ENCODE data around the gene B4GALT6.
A peak's percentile ranks its signal among the peaks of the same experiment; 100 is the strongest.

Gene B4GALT6

DNA sequence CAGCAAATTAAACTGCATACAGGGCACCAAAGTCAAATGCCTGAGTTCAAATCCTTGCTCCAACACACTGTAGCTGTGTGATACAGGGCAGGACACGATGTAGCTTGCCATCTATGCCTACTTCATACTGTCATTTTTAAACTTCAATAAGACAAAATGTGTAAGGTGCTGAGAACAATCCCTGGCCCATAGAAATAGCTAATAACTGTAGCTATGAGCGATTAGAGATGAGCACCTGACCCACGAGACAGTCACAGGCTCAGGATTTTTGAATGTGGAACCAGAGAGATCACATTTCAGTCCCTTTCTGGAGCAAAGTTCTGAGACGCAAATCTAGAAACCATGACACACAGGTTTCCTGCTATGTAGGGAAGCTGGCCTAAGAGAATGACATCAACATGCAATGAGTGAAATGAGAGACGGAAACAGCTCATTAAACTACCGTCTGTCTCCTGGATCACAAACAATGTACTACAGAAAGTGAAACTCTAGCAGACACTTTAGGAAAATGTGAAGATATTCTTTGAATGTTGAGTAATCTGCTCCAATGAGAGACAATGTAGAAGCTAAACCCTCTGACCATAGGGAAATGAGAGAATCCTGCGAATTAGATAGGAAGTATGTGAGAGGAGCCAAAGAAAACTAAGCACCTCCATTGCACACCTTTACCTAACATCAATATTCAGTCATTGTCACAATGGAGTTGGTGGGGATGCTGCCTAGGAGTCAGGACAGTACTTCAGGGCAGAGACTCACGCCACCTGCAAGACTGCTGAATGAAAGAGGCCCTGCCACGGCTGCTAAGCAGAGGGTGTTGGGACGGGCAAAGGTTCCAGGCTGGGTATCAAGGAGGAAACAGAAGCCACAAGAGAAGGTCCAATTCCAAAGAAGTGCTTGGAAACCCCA, 25.5 kb downstream of the B4GALT6 start:
- DNase-seq = peak in 1 of 5 donors; percentile 74

- peak in 1 of 5 donors; percentile 11 for DNase-seq
These were observed 26.3 kb downstream of the B4GALT6 start for GRCh38 chr18:31657823-31658669.

DNA sequence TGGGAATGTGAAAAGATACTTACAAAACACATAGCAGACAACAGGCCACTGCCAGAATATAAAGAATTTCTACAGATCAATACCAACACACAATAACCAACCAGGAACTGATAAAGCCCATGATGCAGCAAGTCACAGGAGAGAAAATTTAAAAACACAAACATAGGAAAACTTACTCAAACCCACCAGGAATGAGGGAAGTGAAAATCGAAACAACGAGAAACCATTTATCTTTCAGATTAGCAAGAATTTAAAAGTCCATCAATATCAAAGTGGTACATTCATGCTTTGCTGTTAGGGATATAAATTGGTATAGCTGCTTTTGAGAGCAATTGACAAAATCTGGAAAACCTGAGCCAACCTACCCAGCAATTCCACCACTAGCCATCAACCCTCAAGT, 27.6 kb downstream of the B4GALT6 start:
- DNase-seq = no peak

DNA sequence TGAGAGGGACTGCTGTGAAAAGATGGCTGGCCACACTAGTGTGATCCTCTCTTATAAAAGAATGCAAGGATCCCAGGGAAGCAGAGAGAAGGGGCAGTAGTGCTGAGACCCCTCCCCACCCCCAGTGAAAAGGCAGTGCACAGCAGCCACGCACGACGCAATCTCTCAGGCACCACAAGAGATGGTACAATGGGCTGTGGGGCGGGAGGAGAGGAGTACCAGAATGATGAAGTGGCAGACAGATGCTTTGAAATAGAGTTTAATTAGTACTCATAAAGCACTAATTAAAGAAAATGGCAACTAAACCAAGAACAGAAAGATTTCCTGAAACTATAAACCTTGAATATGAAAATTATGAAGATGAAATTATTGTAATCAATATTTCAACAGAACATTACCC, 29.0 kb downstream of the B4GALT6 start:
- no peak for DNase-seq

DNA sequence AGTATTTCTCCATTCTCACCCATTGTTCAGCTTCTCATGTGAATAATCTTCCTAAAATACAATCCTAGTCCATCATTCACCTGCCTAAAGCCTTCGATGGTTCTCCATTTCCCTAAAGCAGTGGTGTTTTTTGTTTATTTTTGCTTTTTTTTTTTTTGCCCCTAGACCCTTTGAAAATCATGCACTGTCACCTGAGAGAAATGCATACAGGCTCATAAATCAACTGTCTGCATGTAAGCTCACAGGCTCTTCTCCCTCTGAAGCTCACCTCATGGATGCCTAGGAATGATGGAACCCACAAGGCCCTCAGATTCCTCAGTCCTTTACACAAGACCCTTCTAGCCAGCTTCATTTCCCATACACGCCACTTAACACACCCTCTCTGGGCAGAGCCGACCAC, 31.5 kb downstream of the B4GALT6 start:
- no peak for DNase-seq

- no peak for DNase-seq
These were observed 32.0 kb downstream of the B4GALT6 start for GRCh38 chr18:31652357-31652756.

- no peak for DNase-seq
These were observed 33.0 kb downstream of the B4GALT6 start for GRCh38 chr18:31651369-31651768.

- no peak for DNase-seq
These were observed 34.2 kb downstream of the B4GALT6 start for GRCh38 chr18:31649978-31650719.

DNA sequence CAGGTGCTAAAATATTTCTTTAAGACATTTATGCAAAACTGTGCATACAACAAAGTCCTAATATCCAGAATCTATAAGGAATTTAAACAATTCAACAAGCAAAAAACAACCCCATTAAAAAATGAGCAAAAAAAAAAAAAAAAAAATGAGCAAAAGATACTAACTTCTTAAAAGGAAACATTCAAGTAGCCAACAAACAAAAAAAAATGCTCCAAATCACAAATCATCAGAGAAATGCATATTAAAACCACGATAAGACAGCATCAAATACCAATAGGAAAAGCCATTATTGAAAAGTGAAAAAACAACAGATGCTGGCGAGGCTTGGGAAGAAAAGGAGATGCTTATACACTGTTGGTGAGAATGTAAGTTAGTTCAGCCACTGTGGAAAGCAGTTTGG, 34.9 kb downstream of the B4GALT6 start:
- DNase-seq = no peak

- DNase-seq = no peak
These were observed 35.4 kb downstream of the B4GALT6 start for GRCh38 chr18:31648966-31649429.

- no peak for DNase-seq
These were observed 35.9 kb downstream of the B4GALT6 start for GRCh38 chr18:31648458-31648857.

DNA sequence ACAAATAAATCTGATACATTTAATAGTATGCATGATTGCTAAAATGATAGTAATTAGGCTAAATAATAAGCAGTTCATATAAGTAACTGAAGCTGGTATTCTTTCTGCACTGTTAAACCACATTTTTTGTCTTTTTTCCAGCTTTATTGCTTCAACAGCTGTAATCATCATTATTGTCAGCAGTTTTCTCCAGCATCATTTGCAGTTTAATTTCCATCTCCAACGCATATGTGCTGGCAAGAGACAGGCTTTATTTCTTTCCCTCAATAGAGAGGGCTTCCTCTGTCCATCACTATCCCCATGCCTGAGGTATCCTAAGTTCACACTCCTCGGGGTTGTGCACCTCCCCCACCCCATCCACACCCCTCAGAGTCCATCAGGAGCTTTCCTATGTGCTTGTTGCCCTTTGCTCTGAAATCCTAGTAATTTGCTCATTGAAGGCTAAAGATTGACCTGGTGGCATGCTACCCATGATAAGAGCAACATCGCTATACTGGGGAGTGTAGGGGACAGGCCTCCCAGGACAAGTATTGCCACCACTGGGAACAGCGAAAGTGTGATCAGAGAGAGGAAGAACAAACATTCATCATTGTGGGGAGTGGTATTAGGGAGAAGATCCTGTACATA, 37.1 kb downstream of the B4GALT6 start:
- DNase-seq = no peak

GRCh38 chr18:31646332-31647126, 37.9 kb downstream of the B4GALT6 start:
- no peak for DNase-seq

DNA sequence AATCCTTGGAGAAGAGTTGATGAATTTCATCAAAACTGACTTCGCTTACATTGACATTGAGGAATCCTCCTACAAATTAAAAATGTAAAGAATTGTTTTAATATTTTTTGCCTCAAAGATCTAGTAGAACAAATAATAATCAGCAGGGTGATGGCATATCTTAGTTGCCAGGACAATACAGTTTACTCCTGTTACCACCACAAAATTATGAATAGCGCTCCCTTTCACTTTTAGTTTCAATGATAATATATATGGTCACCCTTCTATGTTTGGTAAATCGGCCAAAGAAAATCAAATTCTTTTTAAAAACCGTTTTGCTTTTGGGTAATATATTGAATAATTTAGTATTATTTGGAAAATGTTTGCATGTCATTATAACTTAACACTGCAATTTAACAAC, 39.0 kb downstream of the B4GALT6 start:
- DNase-seq = no peak

DNA sequence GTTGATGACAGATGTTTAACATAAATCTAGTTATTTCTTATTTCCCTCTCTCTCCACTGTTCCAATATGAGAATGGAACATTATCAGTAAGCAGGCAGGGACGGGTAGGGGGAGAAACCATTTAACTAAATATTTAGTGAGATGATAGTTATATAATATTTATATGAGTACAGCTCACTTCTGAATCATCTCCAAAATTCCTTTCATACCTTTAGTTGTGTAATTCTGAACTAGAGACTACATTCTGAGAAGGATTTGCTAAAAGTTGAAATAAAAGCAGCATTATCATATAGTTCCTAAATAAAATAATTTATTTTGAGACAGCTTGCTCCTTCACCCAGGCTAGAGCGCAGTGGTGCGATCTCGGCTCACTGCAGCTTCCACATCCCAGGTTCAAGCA, 41.4 kb downstream of the B4GALT6 start:
- no peak for DNase-seq

DNA sequence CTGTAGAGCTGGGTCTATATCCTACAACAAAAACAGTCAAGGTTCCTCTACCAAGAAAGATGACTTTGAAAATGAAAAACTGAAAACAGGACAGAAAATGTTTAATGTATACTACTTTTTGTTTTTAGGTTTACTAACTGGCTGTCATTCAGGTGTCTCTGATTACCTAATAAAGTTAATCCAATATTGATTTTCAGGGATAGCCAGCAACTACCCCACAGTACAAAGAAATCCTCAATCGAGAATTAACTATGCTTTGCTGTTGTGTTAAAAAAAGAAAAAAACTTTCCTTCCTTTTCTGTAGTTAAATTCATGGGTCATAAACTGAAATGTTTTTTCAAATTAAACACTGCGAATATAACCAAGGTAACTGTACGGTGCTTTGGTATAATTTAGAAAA, 46.9 kb downstream of the B4GALT6 start:
- DNase-seq = no peak

- DNase-seq = no peak
These were observed 48.0 kb downstream of the B4GALT6 start for GRCh38 chr18:31636387-31636786.

DNA sequence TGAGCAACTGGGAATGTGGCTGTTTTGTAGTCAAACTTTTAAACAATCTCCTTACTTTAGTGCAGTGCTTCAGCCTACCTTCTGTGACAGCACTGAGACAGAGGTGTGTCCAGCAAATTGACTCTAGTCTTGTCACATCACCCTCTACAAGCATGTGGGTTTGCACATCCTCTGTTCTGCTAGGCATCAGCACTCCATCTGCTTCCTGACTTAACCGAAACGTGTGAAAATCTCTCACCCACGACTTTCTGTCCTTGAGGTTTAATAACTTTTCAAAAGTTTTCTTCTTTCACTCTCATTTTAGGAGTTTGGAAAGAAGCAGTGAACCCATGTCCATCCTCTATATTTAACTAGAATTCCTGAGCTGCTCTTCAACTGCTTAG, 50.1 kb downstream of the B4GALT6 start:
- DNase-seq = peak in 1 of 5 donors; percentile 31

GRCh38 chr18:31633392-31634330, 50.7 kb downstream of the B4GALT6 start:
- no peak for DNase-seq

- no peak for DNase-seq
These were observed 52.0 kb downstream of the B4GALT6 start for GRCh38 chr18:31632356-31632755.
